A204.1 (cell line): Measurements from ENCODE around the gene PARP11.

Experiments used
- FAIRE-seq: peaks from 2 replicates; lab custom pipeline; 2012; peaks lifted over from hg19 to GRCh38; lab: Jason Lieb, UNC

The PARP11 gene

GRCh38 chr12:3770891-3771290 is 102.3 kb downstream of the PARP11 start:
- FAIRE-seq = no peak

GRCh38 chr12:3768911-3769447 is 104.2 kb downstream of the PARP11 start:
- no peak for FAIRE-seq

- no peak for FAIRE-seq
These were observed 112.0 kb downstream of the PARP11 start for GRCh38 chr12:3761116-3761735.

DNA sequence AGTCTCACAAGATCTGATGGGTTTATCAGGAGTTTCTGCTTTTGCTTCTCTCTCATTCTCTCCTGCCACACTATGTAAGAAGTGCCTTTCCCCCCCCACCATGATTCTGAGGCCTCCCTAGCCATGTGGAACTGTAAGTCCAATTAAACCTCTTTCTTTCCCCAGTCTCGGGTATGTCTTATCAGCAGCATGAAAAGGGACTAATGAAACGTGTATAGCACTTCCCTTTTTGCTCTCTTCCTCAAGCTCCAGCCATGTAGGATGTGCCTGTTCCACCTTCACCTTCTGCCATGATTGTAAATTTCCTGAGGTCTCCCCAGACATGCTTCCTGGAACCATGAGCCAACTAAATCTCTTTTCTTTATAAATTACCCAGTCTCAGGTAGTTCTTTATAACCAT is 113.3 kb downstream of the PARP11 start:
- no peak for FAIRE-seq
